Keratinocyte (primary cell): Measurements from ENCODE around the gene NEU2.

Source experiments
- CTCF ChIP-seq, 3 experiments: IDR thresholded peaks in 1 of 3; conservative IDR thresholded peaks in 1 of 3; optimal IDR thresholded peaks in 1 of 3; 2 replicates in 2 of 3; 3 replicates in 1 of 3; pipeline versions ENCODE3 to v1.5.1; 2011; ENCODE audit warnings: low read length in 3 of 3, mild to moderate bottlenecking in 3 of 3, moderate library complexity in 2 of 3, control low read depth in 1 of 3, inconsistent platforms in 1 of 3; ENCODE audit not compliant: insufficient read depth in 2 of 3; ENCODE audit errors: extremely low read depth in 1 of 3
- EZH2 ChIP-seq: IDR thresholded peaks from one replicate; pipeline ENCODE4 v1.6.1; 2012; ENCODE audit warnings: inconsistent platforms, mild to moderate bottlenecking, low read length, moderate library complexity

GRCh38 chr2:232993231-232993821 is 39.1 kb upstream of the NEU2 start:
- TF ChIP-seq CTCF (optimal IDR thresholded peaks at IDR 0.05 in 1 of 3, IDR thresholded peaks at IDR 0.05 in 1 of 3, conservative IDR thresholded peaks at IDR 0.05 in 1 of 3; ENCODE audit: extremely low read depth in 1 of 3, insufficient read depth in 2 of 3, low read length in 3 of 3) (no peak), EZH2 (no peak)
